Gastrocnemius medialis (tissue), 4 donors: ENCODE data around the gene SCN5A. TPM values are rescaled to one million over a fixed set of nuclear protein-coding genes. Genes with fewer than 3 reads are reported as not detected.

Experiments used
- ATAC-seq, 2 donors: fragments of 150-250 bp; one replicate each; pipeline ENCODE4 v1.9.1; 2016
- DNase-seq, 2 donors: peaks; one replicate each; pipeline ENCODE4 v3.0.0-alpha.2; 2019
- H3K27ac ChIP-seq, 4 donors: fragments of 200-600 bp; sonication (generic); 1 replicate in 1 of 4; 2 replicates in 3 of 4; pipeline ENCODE4 v1.5.1; 2016 to 2018; ENCODE audit warnings: mild to moderate bottlenecking in 2 of 4, moderate library complexity in 1 of 4
- H3K27me3 ChIP-seq, 3 donors: fragments of 200-600 bp; sonication (generic) in 2 of 3; 1 replicate in 1 of 3; 2 replicates in 2 of 3; pipeline versions ENCODE4 v1.5.1 to v1.6.0; 2016 to 2019; ENCODE audit warnings: mild to moderate bottlenecking in 1 of 3, moderate library complexity in 1 of 3
- H3K36me3 ChIP-seq, 2 donors: fragments of 200-600 bp; sonication (generic) in 1 of 2; one replicate each; pipeline ENCODE4 v1.5.1; 2017 to 2018
- H3K4me1 ChIP-seq, 2 donors: fragments of 200-600 bp; sonication (generic) in 1 of 2; one replicate each; pipeline ENCODE4 v1.5.1; 2016 to 2017; ENCODE audit warnings: mild to moderate bottlenecking in 2 of 2
- H3K4me3 ChIP-seq, 4 donors: fragments of 200-600 bp; sonication (generic) in 3 of 4; 1 replicate in 1 of 4; 2 replicates in 3 of 4; pipeline ENCODE4 v1.5.1; 2016 to 2019; ENCODE audit warnings: mild to moderate bottlenecking in 2 of 4
- H3K9me3 ChIP-seq, 3 donors: fragments of 200-600 bp; sonication (generic) in 2 of 3; 1 replicate in 1 of 3; 2 replicates in 2 of 3; pipeline ENCODE4 v1.5.1; 2016 to 2019
- POLR2A ChIP-seq, 2 donors: fragments of 450-650 bp; IDR thresholded peaks; one replicate each; pipeline ENCODE4 v1.6.1; 2017; ENCODE audit warnings: antibody characterized with exemption in 2 of 2, mild to moderate bottlenecking in 2 of 2, moderate library complexity in 2 of 2
- in situ Hi-C, 4 donors: fragments of 200-750 bp; cut with MboI; loops; one replicate each; pipeline versions ENCODE4 v1.15.0 to v1.8.0; 2017; ENCODE audit warnings: low sequenced_read_pairs in 4 of 4
- intact Hi-C: fragments of 100-400 bp; cut with DNase I; formaldehyde crosslinking; loops from one replicate; pipeline ENCODE4 v1.15.1; 2023; ENCODE audit warnings: low total_unique reads
- total RNA-seq, 4 donors: library from RNA; depleted of rRNA; stranded (reverse); fragments of >200 nt; gene quantifications; one replicate each; pipeline versions ENCODE4 v1.1.0 to v1.2.3, GENCODE V29; 2016
- TF ChIP-seq, protein P1 (sequence below), 5 experiments: fragments of 450-650 bp in 3 of 5; fragments of 200-600 bp in 2 of 5; sonication (generic) in 2 of 5; IDR thresholded peaks in 4 of 5; conservative IDR thresholded peaks in 1 of 5; 1 replicate in 4 of 5; 2 replicates in 1 of 5; pipeline ENCODE4 v1.5.1; 2016 to 2019; ENCODE audit warnings: antibody characterized with exemption in 5 of 5, mild to moderate bottlenecking in 3 of 5, moderate library complexity in 3 of 5

Gene SCN5A
- total RNA-seq, 4 donors from 2014 or later = 0.05 to 4.3 (median 2.8) TPM; not detected in 1

DNA sequence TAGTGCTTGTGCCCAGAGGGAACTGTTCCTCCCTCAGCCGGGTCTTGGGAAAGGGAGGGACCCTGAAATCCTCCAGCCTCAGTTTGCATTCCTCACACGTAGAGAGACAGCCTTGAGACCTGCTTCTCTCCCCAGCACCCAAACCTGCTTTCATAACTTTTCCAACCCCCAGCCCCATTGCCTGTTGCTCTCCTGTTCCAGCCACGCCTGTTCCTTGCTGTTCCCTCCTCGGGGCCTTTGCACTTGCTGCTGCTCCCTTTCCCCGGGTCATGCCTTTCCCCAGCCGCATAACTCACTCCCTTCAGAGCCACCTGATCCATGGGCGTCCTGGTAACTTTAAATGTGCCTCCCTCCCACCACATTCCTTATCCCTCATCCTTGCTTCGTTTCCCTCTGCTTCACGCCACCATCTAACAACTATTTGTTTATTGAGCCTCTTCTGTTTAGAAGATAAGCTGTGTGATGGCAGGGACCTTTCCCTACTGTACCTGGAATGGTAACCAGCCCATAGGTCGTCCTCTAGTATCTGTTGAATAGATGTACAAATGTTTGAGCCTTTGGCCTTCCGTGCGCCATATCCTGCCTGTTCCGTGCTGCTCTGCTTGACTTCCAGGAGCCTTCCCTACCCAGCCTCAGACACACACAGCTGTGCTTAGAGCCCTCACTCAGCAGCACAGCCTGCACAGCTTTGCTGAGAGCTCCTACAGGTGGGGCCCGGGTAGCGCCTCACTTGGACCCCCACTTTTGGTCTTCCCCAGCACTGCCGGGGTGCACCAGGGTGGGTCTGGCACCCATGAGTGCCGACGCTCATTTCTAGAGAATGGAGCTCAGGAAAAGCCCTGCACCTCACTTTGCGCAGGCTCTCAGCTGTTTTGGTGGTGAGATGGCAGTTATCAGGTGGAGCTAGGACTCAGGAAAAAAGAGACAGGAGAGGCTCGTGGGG is 60.2 kb downstream of the SCN5A start:
- Histone ChIP-seq H3K27me3 (no peaks in the 10 kb centered on the region), H3K9me3 (no peaks in the 10 kb centered on the region), H3K27ac (no peak overlapping the region), H3K36me3 (no peaks in the 10 kb centered on the region), H3K4me1 (no peaks in the 10 kb centered on the region), H3K4me3 (no peak overlapping the region)
- DNase-seq = no peak
- intact Hi-C loops (no loop called here), in situ Hi-C loops (no loop called here)
- no peak for ATAC-seq
- no peak for TF ChIP-seq POLR2A (IDR thresholded peaks at IDR 0.05)
- TF ChIP-seq, protein P1, sequence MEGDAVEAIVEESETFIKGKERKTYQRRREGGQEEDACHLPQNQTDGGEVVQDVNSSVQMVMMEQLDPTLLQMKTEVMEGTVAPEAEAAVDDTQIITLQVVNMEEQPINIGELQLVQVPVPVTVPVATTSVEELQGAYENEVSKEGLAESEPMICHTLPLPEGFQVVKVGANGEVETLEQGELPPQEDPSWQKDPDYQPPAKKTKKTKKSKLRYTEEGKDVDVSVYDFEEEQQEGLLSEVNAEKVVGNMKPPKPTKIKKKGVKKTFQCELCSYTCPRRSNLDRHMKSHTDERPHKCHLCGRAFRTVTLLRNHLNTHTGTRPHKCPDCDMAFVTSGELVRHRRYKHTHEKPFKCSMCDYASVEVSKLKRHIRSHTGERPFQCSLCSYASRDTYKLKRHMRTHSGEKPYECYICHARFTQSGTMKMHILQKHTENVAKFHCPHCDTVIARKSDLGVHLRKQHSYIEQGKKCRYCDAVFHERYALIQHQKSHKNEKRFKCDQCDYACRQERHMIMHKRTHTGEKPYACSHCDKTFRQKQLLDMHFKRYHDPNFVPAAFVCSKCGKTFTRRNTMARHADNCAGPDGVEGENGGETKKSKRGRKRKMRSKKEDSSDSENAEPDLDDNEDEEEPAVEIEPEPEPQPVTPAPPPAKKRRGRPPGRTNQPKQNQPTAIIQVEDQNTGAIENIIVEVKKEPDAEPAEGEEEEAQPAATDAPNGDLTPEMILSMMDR (IDR thresholded peaks at IDR 0.05 in 4 of 5, conservative IDR thresholded peaks at IDR 0.05 in 1 of 5) = no peak

DNA sequence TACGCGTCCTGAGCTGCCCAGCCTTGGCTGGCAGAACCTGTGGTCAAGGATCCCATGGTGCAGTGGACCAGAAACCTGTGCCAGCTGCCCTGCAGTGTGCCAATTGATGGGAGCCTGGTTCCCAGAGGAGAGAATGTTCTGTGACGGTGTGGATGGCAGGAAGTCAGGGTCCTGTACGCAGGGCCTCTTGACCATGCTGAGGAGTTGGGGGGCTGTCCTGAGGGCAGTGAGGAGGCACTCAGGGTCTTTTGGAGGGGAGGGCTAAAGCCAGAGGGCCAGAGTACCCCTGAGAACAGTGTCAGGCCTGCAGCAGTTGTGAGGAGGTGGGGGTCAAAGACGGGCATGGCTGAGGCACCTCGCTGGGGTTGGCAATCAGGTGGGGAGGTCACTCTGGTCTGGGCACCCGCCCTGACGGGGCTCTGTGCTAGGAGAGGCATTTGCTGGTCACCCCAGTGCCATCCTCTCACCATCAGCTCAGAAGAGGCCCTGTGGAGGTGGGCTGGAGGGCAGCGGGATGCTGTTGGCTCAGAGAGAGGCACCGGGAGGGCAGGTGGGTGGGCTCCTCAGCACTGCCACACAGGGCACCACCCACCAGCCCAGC is 61.0 kb downstream of the SCN5A start:
- Histone ChIP-seq H3K9me3 (no peaks in the 10 kb centered on the region), H3K27me3 (no peaks in the 10 kb centered on the region), H3K27ac (no peak overlapping the region), H3K36me3 (no peaks in the 10 kb centered on the region), H3K4me3 (no peak overlapping the region), H3K4me1 (no peaks in the 10 kb centered on the region)
- intact Hi-C loops (no loop called here), in situ Hi-C loops (no loop called here)
- ATAC-seq (no peak), DNase-seq (no peak)
- TF ChIP-seq POLR2A (IDR thresholded peaks at IDR 0.05) = no peak
- TF ChIP-seq, protein P1 (IDR thresholded peaks at IDR 0.05 in 4 of 5, conservative IDR thresholded peaks at IDR 0.05 in 1 of 5) = no peak

DNA sequence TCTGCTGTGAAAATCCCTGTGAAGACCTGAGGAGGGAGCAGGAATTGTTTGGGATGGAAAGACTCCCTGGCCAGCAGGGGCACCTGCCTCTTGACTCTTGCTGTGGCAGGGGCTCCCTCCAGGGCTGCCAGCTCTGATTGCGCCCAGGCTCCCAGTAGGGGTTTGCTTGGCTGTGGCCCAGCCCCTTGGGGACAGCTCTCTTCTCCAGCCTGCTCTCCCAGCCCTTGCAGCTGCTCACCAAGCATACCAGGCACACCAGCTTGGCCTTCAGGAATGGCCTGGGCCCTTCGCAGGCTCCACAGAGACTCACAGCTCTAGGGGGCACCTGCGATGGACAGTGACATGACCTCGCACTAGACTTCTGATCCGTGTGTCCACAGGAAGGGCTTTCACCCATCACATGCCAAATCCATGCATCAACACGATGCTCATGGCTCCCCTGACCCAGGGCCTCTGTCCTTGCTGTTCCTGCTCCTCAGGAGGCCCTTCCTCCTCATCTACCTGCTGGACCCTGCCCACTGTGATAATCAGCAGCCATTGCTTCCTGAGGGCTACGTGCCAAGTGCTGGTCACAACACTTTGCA is 61.8 kb downstream of the SCN5A start:
- DNase-seq = no peak
- Histone ChIP-seq H3K9me3 (no peaks in the 10 kb centered on the region), H3K27me3 (no peaks in the 10 kb centered on the region), H3K27ac (no peak overlapping the region), H3K4me1 (no peaks in the 10 kb centered on the region), H3K4me3 (no peak overlapping the region), H3K36me3 (no peaks in the 10 kb centered on the region)
- intact Hi-C loops = no loop called here
- ATAC-seq = no peak
- in situ Hi-C loops = no loop called here
- TF ChIP-seq POLR2A (IDR thresholded peaks at IDR 0.05) = no peak
- TF ChIP-seq, protein P1 (IDR thresholded peaks at IDR 0.05 in 4 of 5, conservative IDR thresholded peaks at IDR 0.05 in 1 of 5) = no peak

DNA sequence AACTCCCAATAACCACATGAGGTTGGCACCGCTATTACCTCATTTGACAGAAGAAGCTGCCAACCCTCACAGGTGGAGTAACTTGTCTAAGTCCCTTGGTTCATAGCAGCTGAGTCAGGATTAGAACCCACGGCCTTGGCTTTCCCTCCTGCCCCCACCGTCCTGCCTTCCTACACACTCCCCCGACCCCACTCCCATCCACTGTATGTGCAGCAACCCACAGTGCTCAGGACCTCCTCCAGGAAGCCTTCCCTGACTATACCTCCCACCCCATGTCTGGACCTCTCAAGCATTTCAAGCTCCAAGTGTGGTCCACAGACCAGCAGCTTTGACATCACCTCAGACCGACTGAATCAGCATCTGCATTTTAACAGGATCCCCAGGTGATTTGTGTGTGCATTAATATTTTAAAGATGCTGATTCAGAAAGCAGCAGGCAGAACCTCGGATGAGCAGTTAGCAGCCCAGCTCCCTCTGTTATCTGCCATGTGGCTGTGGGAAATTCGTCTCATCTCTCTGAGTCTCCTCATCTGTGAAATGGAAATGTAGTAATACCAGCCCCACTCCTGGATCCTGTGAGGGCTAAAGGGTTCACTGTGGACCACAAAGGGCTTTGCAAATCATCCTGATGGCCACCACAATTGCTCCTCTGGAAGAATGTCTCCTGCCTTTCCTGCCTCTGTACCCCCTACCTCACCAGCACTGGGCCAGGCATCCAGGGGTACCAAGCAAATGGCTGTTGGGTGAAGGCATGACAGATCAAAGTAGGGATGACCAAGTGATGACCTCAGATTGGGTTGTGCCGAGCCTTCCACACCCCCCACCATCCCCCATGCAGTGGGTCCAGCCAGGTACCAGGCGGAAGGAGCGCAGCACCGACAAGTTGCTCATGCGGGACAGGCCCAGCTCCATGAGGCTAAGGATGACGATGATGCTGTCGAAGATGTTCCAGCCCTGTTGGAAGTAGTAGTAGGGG is 62.7 kb downstream of the SCN5A start:
- DNase-seq = no peak
- ATAC-seq = no peak
- Histone ChIP-seq H3K27ac (no peak overlapping the region), H3K4me3 (no peak overlapping the region), H3K36me3 (no peaks in the 10 kb centered on the region), H3K9me3 (no peaks in the 10 kb centered on the region), H3K27me3 (no peaks in the 10 kb centered on the region), H3K4me1 (no peaks in the 10 kb centered on the region)
- intact Hi-C loops (no loop called here), in situ Hi-C loops (no loop called here)
- no peak for TF ChIP-seq POLR2A (IDR thresholded peaks at IDR 0.05)
- TF ChIP-seq, protein P1 (IDR thresholded peaks at IDR 0.05 in 4 of 5, conservative IDR thresholded peaks at IDR 0.05 in 1 of 5) = no peak
